Effector memory CD4-positive, alpha-beta T cell (primary cell): ENCODE measurements around the gene ARHGAP26.

ENCODE experiments used
- DNase-seq, 3 donors: peaks; one replicate each; pipeline ENCODE4 v3.0.0-alpha.2; 2020
- H3K27ac ChIP-seq: 2 replicates; pipeline ENCODE4 v1.7.0; 2013; ENCODE audit warnings: mild to moderate bottlenecking, low read length, moderate library complexity; ENCODE audit not compliant: insufficient read depth, poor library complexity, severe bottlenecking
- H3K27me3 ChIP-seq: replicated peaks from 2 replicates; pipeline ENCODE4 v1.7.0; 2013; ENCODE audit warnings: mild to moderate bottlenecking, low read length; ENCODE audit not compliant: insufficient read depth, control insufficient read depth, poor library complexity, severe bottlenecking
- H3K36me3 ChIP-seq: 2 replicates; pipeline ENCODE4 v1.7.0; 2013; ENCODE audit warnings: mild to moderate bottlenecking, low read length, moderate library complexity; ENCODE audit not compliant: control insufficient read depth, insufficient read depth
- H3K4me1 ChIP-seq: 2 replicates; pipeline ENCODE4 v1.7.0; 2013; ENCODE audit warnings: low read length, mild to moderate bottlenecking; ENCODE audit not compliant: control insufficient read depth, insufficient read depth, poor library complexity, severe bottlenecking
- H3K4me3 ChIP-seq: 2 replicates; pipeline ENCODE4 v1.7.0; 2013; ENCODE audit warnings: low read length, low read depth, mild to moderate bottlenecking; ENCODE audit not compliant: insufficient read depth, poor library complexity, severe bottlenecking
- H3K9me3 ChIP-seq: 2 replicates; pipeline ENCODE4 v1.7.0; 2013; ENCODE audit warnings: mild to moderate bottlenecking, low read length, moderate library complexity; ENCODE audit not compliant: control insufficient read depth

Gene ARHGAP26

GRCh38 chr5:142939006-142939405 is 168.8 kb downstream of the ARHGAP26 start:
- H3K36me3 ChIP-seq: no peaks in the 10 kb centered on the region
- H3K4me3 ChIP-seq: no peak overlapping the region
- H3K27me3 ChIP-seq: no peaks in the 10 kb centered on the region
- no peak overlapping the region for H3K27ac ChIP-seq
- H3K4me1 ChIP-seq: no peaks in the 10 kb centered on the region
- H3K9me3 ChIP-seq: no peaks in the 10 kb centered on the region
- no peak for DNase-seq

GRCh38 chr5:142939884-142940283 is 169.7 kb downstream of the ARHGAP26 start:
- Histone ChIP-seq H3K27ac (no peak overlapping the region), H3K4me3 (no peak overlapping the region), H3K4me1 (no peaks in the 10 kb centered on the region), H3K36me3 (no peaks in the 10 kb centered on the region), H3K9me3 (no peaks in the 10 kb centered on the region), H3K27me3 (no peaks in the 10 kb centered on the region)
- DNase-seq: no peak

- Histone ChIP-seq H3K27me3 (no peaks in the 10 kb centered on the region), H3K4me1 (no peaks in the 10 kb centered on the region), H3K9me3 (no peaks in the 10 kb centered on the region), H3K27ac (no peak overlapping the region), H3K4me3 (no peak overlapping the region), H3K36me3 (no peaks in the 10 kb centered on the region)
- no peak for DNase-seq
Measured at GRCh38 chr5:142941245-142941644, 171.1 kb downstream of the ARHGAP26 start.

GRCh38 chr5:142942901-142943300 is 172.7 kb downstream of the ARHGAP26 start:
- Histone ChIP-seq H3K27ac (no peak overlapping the region), H3K4me1 (no peaks in the 10 kb centered on the region), H3K4me3 (no peak overlapping the region), H3K27me3 (no peaks in the 10 kb centered on the region), H3K9me3 (no peaks in the 10 kb centered on the region), H3K36me3 (no peaks in the 10 kb centered on the region)
- DNase-seq: no peak

- Histone ChIP-seq H3K4me3 (no peak overlapping the region), H3K9me3 (no peaks in the 10 kb centered on the region), H3K36me3 (no peaks in the 10 kb centered on the region), H3K27me3 (no peaks in the 10 kb centered on the region), H3K27ac (no peak overlapping the region), H3K4me1 (no peaks in the 10 kb centered on the region)
- no peak for DNase-seq
Measured at GRCh38 chr5:142944140-142944539, 174.0 kb downstream of the ARHGAP26 start.

- DNase-seq: no peak
- Histone ChIP-seq H3K27me3 (no peaks in the 10 kb centered on the region), H3K36me3 (no peaks in the 10 kb centered on the region), H3K4me1 (no peaks in the 10 kb centered on the region), H3K4me3 (no peak overlapping the region), H3K9me3 (no peaks in the 10 kb centered on the region), H3K27ac (no peak overlapping the region)
Measured at GRCh38 chr5:142945321-142945720, 175.1 kb downstream of the ARHGAP26 start.

GRCh38 chr5:142945845-142946244 is 175.7 kb downstream of the ARHGAP26 start:
- Histone ChIP-seq H3K36me3 (no peaks in the 10 kb centered on the region), H3K27ac (no peak overlapping the region), H3K27me3 (no peaks in the 10 kb centered on the region), H3K9me3 (no peaks in the 10 kb centered on the region), H3K4me3 (no peak overlapping the region), H3K4me1 (no peaks in the 10 kb centered on the region)
- no peak for DNase-seq

- Histone ChIP-seq H3K4me1 (no peaks in the 10 kb centered on the region), H3K27me3 (no peaks in the 10 kb centered on the region), H3K4me3 (no peak overlapping the region), H3K9me3 (no peaks in the 10 kb centered on the region), H3K27ac (no peak overlapping the region), H3K36me3 (no peaks in the 10 kb centered on the region)
- no peak for DNase-seq
Measured at GRCh38 chr5:142946547-142947426, 176.6 kb downstream of the ARHGAP26 start.

GRCh38 chr5:142947427-142947709 is 177.2 kb downstream of the ARHGAP26 start:
- no peaks in the 10 kb centered on the region for H3K36me3 ChIP-seq
- no peak overlapping the region for H3K27ac ChIP-seq
- H3K4me1 ChIP-seq: no peaks in the 10 kb centered on the region
- H3K27me3 ChIP-seq: no peaks in the 10 kb centered on the region
- no peak for DNase-seq
- H3K4me3 ChIP-seq: no peak overlapping the region
- H3K9me3 ChIP-seq: no peaks in the 10 kb centered on the region

- Histone ChIP-seq H3K36me3 (no peaks in the 10 kb centered on the region), H3K4me1 (no peaks in the 10 kb centered on the region), H3K9me3 (no peaks in the 10 kb centered on the region), H3K27ac (no peak overlapping the region), H3K4me3 (no peak overlapping the region), H3K27me3 (no peaks in the 10 kb centered on the region)
- no peak for DNase-seq
Measured at GRCh38 chr5:142952229-142952628, 182.1 kb downstream of the ARHGAP26 start.
